ENCODE measurements around the gene SYTL5.

DNA sequence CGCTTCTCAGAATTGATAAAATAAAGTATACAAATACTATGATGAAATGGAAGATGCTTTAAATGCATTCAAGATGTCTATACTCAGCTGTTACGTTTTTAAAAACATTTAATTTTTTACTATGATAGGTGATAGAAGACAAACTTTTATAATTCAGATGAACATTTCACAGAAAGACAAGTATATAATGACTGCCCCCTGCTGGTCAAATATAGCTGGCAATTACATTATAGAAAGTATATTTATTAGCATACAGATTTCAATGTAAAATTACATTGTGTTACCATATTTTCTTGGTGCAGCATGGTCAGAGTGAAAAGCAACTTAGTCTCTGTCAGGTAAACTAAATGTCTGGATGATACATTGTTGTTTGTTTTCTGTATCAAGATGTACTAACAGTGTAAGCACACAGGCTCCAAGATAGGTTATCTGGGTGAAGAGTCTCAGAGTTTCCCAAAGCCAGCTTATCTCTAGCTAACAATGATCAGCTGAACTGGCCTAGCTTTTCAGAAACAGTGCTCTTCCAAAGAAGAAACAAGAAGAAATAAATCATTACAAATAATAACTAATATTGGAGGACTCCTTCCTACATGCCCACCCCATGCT, 160.2 kb downstream of the SYTL5 start:
- TF ChIP-seq, protein P1, sequence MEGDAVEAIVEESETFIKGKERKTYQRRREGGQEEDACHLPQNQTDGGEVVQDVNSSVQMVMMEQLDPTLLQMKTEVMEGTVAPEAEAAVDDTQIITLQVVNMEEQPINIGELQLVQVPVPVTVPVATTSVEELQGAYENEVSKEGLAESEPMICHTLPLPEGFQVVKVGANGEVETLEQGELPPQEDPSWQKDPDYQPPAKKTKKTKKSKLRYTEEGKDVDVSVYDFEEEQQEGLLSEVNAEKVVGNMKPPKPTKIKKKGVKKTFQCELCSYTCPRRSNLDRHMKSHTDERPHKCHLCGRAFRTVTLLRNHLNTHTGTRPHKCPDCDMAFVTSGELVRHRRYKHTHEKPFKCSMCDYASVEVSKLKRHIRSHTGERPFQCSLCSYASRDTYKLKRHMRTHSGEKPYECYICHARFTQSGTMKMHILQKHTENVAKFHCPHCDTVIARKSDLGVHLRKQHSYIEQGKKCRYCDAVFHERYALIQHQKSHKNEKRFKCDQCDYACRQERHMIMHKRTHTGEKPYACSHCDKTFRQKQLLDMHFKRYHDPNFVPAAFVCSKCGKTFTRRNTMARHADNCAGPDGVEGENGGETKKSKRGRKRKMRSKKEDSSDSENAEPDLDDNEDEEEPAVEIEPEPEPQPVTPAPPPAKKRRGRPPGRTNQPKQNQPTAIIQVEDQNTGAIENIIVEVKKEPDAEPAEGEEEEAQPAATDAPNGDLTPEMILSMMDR (IDR thresholded peaks at IDR 0.05), result no peak
- TF ChIP-seq POLR2A (IDR thresholded peaks at IDR 0.05), result no peak

Data from ovary (tissue), 3 donors.